ENCODE measurements around the gene TADA3. TPM values are rescaled to one million over a fixed set of nuclear protein-coding genes. Genes with fewer than 3 reads are reported as not detected.

TADA3 gene
- total RNA-seq, 1 donor from 2014 or later = 45.3 TPM

GRCh38 chr3:9804996-9805395, 12.7 kb upstream of the TADA3 start:
- peaks cover 24% of the 10 kb centered on the region for H3K4me1 ChIP-seq
- H3K27ac ChIP-seq (replicated peaks) = no peak overlapping the region
- no peak for TF ChIP-seq CTCF (IDR thresholded peaks at IDR 0.05; ENCODE audit: borderline replicate concordance)
- H3K36me3 ChIP-seq = peaks cover 72% of the 10 kb centered on the region
- intact Hi-C loops (cut with micrococcal nuclease) = no loop called here
- no peaks in the 10 kb centered on the region for H3K27me3 ChIP-seq (ENCODE audit: low read depth)
- no peak overlapping the region for H3K4me3 ChIP-seq
- DNase-seq = no peak
- H3K9me3 ChIP-seq (replicated peaks) = no peaks in the 10 kb centered on the region

DNA sequence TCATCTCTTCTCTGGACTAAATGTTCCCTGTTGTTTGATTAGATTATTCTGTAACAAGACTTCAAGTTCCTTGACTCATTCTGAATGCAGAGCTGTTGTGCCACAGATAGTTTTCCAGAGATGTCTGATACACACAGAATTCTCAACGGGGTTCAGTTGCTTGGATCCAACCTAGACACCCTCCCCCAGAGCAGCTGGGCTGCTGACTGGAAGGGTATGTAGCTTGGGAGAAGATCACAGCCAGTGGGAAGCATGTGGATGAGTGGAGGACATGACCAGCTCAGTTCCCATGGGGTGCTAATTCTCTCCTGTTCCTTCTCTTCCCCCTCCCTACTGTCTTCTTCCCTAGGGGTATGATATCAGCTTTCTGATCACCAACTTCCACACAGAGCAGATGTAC, 11.2 kb upstream of the TADA3 start:
- peak overlapping the region; percentile 73 for H3K27ac ChIP-seq (replicated peaks)
- TF ChIP-seq CTCF (IDR thresholded peaks at IDR 0.05; ENCODE audit: borderline replicate concordance) = no peak
- intact Hi-C loops (cut with micrococcal nuclease) = no loop called here
- no peaks in the 10 kb centered on the region for H3K27me3 ChIP-seq (ENCODE audit: low read depth)
- H3K9me3 ChIP-seq (replicated peaks) = no peaks in the 10 kb centered on the region
- peaks cover 15% of the 10 kb centered on the region for H3K4me1 ChIP-seq
- no peak for DNase-seq
- peaks cover 87% of the 10 kb centered on the region for H3K36me3 ChIP-seq
- H3K4me3 ChIP-seq = no peak overlapping the region

DNA sequence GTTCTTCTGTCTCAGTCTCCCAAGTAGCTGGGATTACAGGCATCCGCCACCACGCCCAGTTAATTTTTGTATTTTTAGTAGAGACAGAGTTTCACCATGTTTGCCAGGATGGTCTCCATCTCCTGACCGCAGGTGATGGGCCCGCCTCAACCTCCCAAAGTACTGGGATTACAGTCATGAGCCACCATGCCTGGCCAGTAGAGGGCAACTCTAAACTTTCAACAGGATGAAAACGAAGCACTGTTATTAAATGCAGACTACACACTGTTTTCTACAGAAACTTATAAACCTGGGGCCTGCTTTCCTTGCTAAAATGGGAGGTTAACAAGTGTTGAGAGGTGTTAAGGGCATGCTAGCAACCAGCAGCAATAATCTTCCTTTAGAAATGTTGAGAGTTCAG, 8.3 kb upstream of the TADA3 start:
- intact Hi-C loops (cut with micrococcal nuclease) = no loop called here

DNA sequence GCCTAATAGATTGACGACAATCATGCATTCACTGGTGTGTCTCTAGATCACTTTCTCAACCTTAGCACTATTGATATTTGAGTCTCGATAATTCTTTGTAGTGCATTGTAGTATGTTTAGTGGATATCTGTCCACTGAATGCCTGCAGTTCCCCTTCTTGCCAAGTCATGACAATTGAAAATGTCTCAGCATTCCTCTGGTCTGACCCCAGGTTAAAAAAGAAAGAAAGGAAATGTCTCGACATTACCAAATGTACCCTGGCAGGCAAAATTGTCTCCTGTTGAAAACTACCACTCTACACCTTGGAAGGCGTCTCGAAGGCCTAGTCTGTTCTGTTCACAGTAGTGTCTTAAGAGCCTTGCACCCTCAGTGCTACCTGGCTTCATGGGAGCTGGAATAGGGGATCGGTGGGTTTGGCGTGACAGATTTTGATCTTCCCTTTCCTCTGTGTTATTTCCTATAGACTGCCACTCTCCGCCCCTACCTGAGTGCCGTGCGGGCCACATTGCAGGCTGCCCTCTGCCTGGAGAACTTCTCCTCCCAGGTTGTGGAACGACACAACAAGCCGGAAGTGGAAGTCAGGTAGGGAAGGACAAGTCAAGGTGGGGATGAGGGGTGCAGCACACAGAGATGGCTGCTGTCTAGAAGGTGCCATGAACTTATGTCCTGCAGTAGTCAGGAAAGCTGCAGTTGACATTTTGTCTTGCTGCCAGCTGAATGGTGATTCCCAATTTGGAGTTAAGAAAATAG, 5.1 kb upstream of the TADA3 start:
- H3K4me3 ChIP-seq = no peak overlapping the region
- peaks cover 73% of the 10 kb centered on the region for H3K36me3 ChIP-seq
- peaks cover 41% of the 10 kb centered on the region for H3K4me1 ChIP-seq
- no peak overlapping the region for H3K27ac ChIP-seq (replicated peaks)
- DNase-seq = no peak
- intact Hi-C loops (cut with micrococcal nuclease) = no loop called here
- TF ChIP-seq CTCF (IDR thresholded peaks at IDR 0.05; ENCODE audit: borderline replicate concordance) = no peak
- no peaks in the 10 kb centered on the region for H3K27me3 ChIP-seq (ENCODE audit: low read depth)
- H3K9me3 ChIP-seq (replicated peaks) = no peaks in the 10 kb centered on the region

More for the DNA sequence above, 8.3 kb upstream of the TADA3 start:
- H3K36me3 ChIP-seq = peaks cover 91% of the 10 kb centered on the region
- TF ChIP-seq CTCF (IDR thresholded peaks at IDR 0.05; ENCODE audit: borderline replicate concordance) = peak; percentile 22
- H3K27me3 ChIP-seq (ENCODE audit: low read depth) = no peaks in the 10 kb centered on the region
- DNase-seq = no peak
- H3K4me3 ChIP-seq = no peak overlapping the region
- H3K27ac ChIP-seq (replicated peaks) = no peak overlapping the region
- H3K9me3 ChIP-seq (replicated peaks) = no peaks in the 10 kb centered on the region
- peaks cover 25% of the 10 kb centered on the region for H3K4me1 ChIP-seq

DNA sequence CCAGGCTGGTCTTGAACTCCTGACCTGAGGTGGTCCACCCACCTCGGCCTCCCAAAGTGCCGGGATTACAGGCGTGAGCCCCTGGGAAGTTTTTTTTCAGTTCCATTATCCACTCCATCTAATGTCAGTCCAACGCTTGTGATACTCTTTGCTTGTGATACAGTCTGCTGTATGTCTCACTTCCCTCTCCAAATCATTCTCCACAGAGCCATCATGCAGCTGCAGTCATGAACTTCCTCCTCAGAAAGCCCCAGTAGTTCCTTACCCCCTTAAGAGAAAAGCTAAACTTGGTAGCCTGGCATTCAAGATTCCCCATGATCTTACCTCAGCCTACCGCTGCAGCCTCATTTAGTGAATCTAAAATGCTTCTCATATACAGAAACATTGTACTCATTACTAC, 2.9 kb upstream of the TADA3 start:
- Histone ChIP-seq H3K4me1 (peaks cover 61% of the 10 kb centered on the region), H3K9me3 (replicated peaks) (no peaks in the 10 kb centered on the region), H3K36me3 (peaks cover 59% of the 10 kb centered on the region), H3K4me3 (no peak overlapping the region), H3K27me3 (ENCODE audit: low read depth) (no peaks in the 10 kb centered on the region), H3K27ac (replicated peaks) (no peak overlapping the region)
- intact Hi-C loops (cut with micrococcal nuclease) = no loop called here
- DNase-seq = no peak
- no peak for TF ChIP-seq CTCF (IDR thresholded peaks at IDR 0.05; ENCODE audit: borderline replicate concordance)

Data from left ventricle myocardium inferior (tissue), 1 donor.